ENCODE data around the gene PHACTR1.

Gene PHACTR1

DNA sequence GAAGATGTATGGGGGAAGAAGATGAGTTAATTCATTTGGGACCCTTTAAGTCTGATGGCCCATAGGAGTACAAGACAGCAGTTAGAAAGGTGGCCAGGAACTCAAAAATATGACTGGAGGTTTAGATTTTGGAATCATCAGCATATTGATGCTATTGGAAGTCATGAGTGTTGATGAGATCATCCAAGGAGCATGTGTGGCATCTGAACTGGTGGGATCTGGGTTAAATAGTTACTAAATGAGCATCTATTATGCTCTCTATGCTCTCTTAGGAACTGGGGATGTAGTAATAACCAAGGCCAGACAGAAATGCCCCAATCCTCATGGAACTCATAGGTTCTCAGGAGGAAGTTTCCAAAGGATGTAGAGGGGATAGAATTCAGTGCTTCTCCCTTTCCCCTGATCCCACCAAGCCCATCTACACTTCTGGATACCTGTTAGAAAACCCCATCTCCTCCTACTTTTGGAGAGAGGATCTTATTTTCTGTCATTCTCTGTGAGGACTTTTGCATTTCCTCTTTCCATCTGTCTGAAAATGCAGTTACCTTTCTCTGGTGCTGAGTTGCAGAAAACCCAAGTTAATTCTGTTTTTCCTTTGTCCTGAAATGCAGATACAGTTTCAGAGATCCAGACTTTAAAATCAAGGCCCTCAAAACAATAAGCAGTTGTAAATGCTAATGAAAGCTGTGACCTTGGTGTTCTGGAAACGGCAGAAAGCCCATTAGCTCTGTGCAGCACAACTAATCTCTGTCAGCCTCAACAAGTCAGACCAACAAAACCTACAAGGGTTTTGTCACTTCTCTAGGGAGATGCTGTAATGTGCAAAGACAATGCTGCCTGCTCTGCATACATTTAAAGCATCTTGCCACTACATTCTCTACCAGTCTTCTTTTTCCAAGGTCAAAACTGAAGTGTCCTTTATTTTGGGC is 546.0 kb downstream of the PHACTR1 start:
- no peak for DNase-seq (ENCODE audit: low read depth in 2 of 2)

DNA sequence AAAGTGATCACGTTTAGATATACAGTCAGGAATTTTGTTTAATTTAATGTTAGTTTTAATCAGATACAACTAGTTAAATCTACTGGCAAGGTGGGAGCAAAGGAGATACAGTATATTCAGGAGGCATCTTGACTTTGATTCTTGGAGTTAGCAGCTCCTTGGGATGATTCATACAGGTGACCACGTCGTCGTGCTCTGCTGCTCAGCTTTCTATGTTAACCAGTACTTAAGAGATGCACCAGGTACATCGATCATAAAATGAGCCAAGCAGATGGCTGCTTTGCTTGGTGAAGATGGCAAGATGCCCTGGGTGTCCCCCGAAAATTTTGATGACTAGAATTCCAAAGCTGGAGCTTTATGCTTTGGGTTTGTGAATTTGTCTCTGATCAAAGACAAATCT is 547.1 kb downstream of the PHACTR1 start:
- DNase-seq (ENCODE audit: low read depth in 2 of 2), result no peak

DNA sequence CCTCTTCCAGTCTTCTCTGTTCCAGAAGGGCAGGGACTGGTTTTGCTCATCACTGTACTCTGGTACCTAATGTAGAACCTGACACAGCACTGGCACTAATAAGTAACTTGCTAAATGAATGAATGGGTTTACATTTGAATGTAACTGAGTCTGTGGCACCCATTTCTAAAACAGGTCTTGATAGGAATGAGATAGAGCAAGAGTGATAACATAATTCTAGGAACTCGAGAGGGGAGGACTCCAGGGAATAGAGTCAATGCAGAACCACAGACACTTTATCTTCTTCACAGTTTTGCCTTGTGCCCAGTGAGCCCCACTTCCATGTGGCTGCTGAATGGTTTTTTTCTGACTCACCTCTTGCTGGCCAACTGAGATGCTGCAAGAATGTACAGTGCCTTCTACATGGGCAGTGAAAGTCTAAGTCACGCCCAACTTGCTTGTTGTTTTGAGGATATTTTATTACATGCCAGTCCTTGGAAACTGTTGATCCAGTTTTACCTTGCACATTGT is 550.6 kb downstream of the PHACTR1 start:
- DNase-seq (ENCODE audit: low read depth in 2 of 2), result no peak

DNA sequence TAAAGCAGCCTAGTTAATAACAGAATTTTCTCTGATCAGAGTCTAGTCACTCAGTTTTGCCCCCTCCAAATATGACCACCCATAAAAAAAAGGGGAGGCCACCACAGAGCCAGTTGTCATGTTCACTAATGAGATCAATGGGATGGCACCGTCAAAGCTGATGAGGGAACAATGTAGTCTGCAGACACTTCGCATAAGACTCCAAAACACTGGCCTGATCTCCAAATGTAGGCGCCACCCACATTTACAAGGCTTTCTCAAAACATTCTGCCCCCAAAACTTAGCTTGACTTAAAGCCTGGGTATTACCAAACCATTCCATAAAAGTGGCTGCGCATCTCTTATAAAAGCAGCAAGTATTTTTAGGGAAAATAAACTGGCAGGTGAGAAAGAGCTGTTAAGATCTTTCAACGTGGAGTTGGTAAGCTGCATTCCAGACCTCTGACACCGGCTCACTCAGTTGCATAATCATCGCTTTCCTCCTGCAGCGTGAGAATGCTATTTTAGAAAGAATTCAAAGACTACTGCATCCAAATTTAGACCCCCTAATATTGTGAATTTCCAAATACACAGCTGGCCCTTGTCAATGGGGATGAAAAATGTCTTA is 552.4 kb downstream of the PHACTR1 start:
- DNase-seq (ENCODE audit: low read depth in 2 of 2), result no peak

DNA sequence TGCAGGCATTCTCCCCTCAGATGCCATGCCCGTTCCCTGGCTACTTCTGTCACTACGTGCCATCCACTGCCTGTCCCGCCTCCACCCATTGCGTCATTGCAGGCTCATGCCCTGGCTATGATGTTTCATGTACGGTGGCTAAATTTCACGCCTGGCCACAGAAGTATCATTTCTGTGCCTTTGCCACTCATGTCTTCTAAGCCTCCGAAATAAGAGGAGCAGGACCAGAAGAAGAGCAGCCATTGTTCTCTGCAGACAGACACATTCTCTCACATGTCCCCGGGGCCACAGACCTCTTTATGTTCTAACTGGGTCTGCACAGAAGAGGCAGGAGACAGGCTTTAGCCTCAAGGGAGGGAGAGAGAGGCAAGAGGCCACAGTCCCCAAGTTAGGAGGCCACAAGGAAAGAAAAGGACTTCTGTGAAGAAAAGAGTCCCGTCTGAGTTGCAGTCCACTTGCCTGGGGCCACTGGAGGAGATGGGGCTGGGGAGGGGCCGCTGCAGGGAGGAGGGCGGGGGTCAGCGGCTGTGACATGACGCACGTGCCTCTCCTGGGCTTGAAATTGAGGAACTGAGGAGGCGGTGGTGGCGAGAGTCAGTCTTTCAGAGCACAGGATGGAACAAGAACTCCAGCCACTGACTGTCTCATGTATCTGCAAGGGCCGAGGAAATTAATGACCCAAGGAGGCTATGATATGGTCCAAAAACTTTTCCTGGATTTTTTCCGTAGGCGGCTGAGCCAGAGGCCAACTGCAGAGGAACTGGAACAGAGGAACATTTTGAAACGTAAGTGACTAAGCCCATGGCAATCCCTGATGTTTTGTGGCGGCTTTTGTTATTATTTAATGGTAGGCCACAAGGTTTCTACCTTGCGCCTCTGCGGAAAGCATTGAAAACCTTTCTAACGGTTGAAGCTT is 555.8 kb downstream of the PHACTR1 start:
- no peak for DNase-seq (ENCODE audit: low read depth in 2 of 2)

- DNase-seq (ENCODE audit: low read depth in 2 of 2), result no peak
These were observed 556.8 kb downstream of the PHACTR1 start for GRCh38 chr6:13273202-13273930.

DNA sequence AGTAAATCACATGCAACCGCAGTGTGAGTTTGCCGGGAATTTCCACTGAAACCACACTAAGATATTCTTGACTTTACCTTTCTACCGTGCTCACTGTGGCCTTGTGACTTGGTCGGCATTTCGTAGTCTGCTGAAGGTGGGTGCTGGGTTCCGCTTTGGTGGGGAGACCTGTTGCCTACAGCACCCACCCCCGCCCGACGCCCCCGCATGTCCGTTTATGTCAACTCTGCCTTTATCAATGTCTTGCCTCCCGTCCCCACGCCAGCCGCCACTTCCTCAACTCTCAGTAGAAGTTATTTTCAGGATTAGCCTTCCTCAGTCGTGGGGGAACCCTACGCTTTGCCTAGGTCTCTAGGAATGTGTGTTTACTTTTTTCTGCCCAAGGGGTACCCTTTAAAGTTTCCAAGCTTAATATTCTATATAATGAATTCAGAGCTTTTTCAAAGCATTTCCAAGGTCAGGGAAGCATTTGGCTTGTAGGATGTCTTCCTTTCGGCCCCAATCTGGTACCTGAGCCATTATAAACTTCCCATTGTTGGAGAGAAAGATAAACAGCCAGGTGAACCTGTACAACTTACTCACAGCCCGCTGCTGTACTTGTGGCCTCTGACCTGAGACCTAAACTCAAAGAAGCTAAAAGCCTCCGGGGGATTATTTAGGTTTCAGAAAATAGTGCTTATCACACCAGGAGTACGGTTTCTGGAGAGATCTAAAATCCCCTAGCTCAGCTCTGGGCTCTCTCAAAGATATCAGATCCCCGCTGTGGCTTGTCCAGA is 557.6 kb downstream of the PHACTR1 start:
- DNase-seq (ENCODE audit: low read depth in 2 of 2), result peak; percentile 22 to 42

DNA sequence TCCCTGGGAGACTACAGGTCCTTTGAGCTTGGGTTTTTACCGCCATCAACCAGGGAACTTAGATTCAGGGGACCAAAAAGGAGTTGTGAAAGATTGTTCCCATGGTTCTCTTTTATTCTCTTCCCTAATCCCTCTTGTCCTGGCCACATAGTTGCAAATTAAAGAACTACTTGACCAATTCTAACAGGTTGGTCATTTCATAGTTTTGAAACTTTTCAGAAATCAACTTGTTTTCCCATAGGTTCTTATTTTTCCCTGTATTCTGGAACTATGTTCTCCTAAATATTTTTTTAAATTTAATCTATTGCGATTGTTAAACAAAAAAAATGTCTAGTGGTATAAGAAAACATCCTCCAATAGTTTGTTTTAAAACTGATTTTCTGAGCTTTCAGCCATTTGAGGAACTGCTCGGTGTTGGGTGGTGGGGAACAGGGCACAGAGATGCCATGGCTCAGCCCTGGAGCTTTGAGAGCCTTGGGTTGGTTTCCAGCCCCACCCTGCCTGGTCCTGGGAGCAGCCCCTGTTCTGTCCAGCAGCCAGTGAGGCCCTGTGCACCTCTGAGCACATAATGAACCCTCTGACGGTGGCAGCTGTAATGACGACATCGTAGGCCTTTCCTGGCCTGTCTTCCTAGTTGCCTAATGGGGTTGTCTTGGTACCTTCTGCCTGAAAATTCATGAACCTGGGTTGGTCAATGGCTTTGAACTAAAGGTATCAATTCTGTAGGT is 558.3 kb downstream of the PHACTR1 start:
- DNase-seq (ENCODE audit: low read depth in 2 of 2), result no peak

DNA sequence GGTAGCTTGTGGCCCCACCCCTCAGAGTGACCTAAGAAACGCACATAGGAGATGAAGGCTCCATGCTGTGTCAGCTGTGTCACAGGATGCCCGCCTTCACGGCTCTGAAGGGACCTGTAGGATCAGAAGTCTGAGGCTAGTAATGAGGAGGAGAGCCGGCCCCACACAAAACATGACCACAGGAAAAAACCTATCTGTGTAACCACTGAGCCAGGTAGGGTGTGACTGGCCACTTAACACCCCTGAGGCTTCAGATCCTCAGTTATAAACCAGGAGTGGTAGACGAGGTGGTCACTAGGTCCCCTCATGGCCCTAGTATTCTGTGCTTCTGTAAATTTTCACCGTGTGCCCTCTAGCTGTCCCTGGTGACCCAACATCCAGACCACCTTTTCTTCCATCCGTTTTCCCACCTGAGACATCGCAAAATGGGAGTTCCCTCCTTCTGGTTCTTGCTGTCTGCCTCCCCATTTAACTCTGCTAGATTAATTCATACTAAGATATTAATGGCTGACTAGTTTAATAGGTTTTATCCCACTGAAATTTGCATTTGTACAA is 558.9 kb downstream of the PHACTR1 start:
- no peak for DNase-seq (ENCODE audit: low read depth in 2 of 2)

GRCh38 chr6:13277231-13277630 is 560.7 kb downstream of the PHACTR1 start:
- no peak for DNase-seq (ENCODE audit: low read depth in 2 of 2)

DNA sequence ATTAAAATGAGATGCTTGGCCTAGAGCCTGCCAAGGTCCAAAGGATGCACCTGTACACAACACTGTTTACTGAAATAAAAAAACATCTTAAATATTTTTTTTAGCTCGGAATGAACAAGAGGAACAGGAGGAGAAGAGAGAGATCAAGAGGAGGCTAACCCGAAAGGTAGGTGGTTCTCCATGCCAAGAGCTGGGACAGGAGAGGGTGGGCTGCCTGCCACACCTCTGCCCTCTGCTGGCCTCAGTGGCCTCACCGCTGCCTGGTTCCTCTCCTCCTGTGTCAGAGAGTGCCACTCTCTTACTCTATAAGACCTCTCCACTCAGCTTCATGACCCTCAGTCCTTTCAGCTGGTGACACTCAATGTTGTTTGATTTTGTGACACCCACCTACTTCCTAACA is 561.6 kb downstream of the PHACTR1 start:
- DNase-seq (ENCODE audit: low read depth in 2 of 2), result no peak

- DNase-seq (ENCODE audit: low read depth in 2 of 2), result no peak
These were observed 562.4 kb downstream of the PHACTR1 start for GRCh38 chr6:13278991-13279390.

- DNase-seq (ENCODE audit: low read depth in 2 of 2), result no peak
These were observed 563.7 kb downstream of the PHACTR1 start for GRCh38 chr6:13280254-13280653.

DNA sequence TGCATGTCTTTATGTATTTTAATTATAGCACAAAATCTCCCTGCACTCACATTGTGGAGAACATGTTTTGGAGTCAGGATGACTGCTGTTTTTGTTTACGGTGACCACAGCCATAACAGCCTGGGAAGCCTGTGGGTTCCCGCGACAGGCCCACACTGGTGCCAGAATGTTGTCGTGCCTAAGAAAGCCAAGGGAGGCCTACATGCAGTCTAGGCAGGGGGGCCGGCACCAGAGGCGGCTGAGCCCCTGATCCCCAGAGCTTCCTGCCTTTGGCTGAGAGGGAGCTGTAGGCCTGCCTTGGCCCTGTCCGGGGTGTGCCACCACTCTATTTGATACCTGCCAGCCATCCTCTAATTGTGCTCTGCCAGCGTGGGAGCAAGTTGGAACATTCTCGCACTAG is 565.1 kb downstream of the PHACTR1 start:
- no peak for DNase-seq (ENCODE audit: low read depth in 2 of 2)

GRCh38 chr6:13282393-13283069 is 566.0 kb downstream of the PHACTR1 start:
- no peak for DNase-seq (ENCODE audit: low read depth in 2 of 2)

DNA sequence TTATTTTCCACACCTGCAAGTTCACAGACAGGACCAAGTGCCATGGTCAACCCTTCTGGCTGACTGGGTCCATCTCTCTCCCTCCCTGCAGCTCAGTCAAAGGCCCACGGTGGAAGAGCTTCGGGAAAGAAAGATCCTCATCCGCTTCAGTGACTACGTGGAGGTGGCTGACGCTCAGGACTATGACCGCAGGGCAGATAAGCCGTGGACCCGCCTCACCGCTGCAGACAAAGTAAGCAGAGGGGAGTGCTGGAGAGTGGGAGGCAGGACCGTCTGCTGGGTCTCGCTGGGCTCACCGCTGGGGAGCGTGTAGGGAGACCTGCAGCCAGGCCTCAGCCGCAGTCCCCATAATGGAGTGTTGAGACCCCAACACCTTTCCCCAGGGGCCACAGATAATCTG is 566.8 kb downstream of the PHACTR1 start:
- no peak for DNase-seq (ENCODE audit: low read depth in 2 of 2)

- no peak for DNase-seq (ENCODE audit: low read depth in 2 of 2)
These were observed 568.1 kb downstream of the PHACTR1 start for GRCh38 chr6:13284646-13285045.

DNA sequence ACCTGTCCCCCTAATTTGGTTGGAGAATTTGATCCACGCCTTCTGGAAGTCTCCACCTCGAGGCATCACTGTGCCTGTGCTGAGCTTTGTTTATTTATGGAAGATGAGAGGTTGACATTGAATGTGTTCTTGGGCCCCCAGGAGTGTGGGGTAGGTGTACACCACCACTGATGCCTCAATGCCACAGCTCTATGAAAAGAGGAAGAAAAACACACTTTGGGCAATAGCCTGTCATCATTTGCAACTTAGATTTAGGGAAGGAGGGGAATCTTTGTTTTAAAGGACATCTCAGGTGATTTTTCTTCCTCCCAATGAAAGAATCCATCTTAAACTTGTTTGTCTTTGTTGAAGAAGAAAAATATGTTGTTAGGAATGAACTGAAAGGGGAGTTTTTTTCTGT is 569.1 kb downstream of the PHACTR1 start:
- DNase-seq (ENCODE audit: low read depth in 2 of 2), result no peak

DNA sequence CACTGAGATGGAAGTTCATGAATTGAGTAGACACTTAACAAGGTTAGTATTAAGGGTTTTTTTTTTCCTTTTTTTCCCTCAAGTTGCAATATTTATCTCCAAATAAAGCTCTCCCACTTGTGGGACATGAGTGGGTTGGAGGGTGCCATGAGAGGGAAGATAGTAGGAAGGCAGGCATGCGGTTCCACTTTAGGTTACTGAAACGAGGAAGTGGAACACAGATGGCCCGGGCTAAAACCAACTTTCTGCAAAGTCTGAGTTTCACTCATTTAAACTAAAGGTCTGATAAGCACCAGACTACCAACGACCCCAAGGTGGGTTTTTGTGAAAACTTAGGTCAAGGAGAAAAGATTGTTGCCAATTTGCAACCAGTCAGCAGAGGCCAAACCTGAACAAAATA is 569.6 kb downstream of the PHACTR1 start:
- no peak for DNase-seq (ENCODE audit: low read depth in 2 of 2)
